Measurements from ENCODE around the gene DNAJC13. TPM values are rescaled to one million over a fixed set of nuclear protein-coding genes. Genes with fewer than 3 reads are reported as not detected.

Gene DNAJC13
- total and polyA plus RNA-seq, 2 of the 8 experiments (the other 6 are each of a cell fraction or from before 2014, with no cell fraction given): 7.9 to 28.8 TPM

- no peak overlapping the region for H4K5ac ChIP-seq (ENCODE audit: insufficient read length, low read depth, low read length)
- peaks cover 0 to 2% of the 10 kb centered on the region in 2 experiments for H4K20me1 ChIP-seq (replicated peaks in 1 of 2; ENCODE audit: control insufficient read depth in 1 of 2, insufficient read depth in 2 of 2, low read length in 2 of 2)
- no peak overlapping the region for H4K8ac ChIP-seq (ENCODE audit: extremely low read depth, insufficient read depth, low read length)
- H3K27me3 ChIP-seq (replicated peaks in 1 of 4; ENCODE audit: control insufficient read depth in 3 of 4, extremely low read depth in 1 of 4, insufficient read depth in 3 of 4, low read length in 3 of 4): no peaks in the 10 kb centered on the region
- no peaks in the 10 kb centered on the region for H3K9me3 ChIP-seq (ENCODE audit: insufficient read depth in 2 of 2, low read depth in 1 of 2, low read length in 1 of 2)
- H3K4me3 ChIP-seq (ENCODE audit: extremely low read depth in 1 of 4, insufficient read depth in 2 of 4, low read depth in 3 of 4, low read length in 4 of 4): no peak overlapping the region
- H3K4me1 ChIP-seq (replicated peaks in 1 of 4; ENCODE audit: control insufficient read depth in 3 of 4, insufficient read depth in 4 of 4, low read length in 3 of 4): no peaks in the 10 kb centered on the region
- no peak overlapping the region for H2BK15ac ChIP-seq (ENCODE audit: low read length)
- H3K23me2 ChIP-seq (ENCODE audit: low read depth, low read length): no peaks in the 10 kb centered on the region
- H3K4me2 ChIP-seq (ENCODE audit: insufficient read depth in 1 of 2, low read depth in 2 of 2, low read length in 2 of 2): no peak overlapping the region
- H3K36me3 ChIP-seq (ENCODE audit: control insufficient read depth in 2 of 4, insufficient read depth in 4 of 4, low read length in 3 of 4): peaks cover 0 to 3% (median 1%) of the 10 kb centered on the region in 4 experiments; a peak in 2 of 8 replicates
- H3K27ac ChIP-seq (ENCODE audit: low read depth, low read length): no peak overlapping the region
- H3K18ac ChIP-seq (ENCODE audit: extremely low read depth, low read length): no peak overlapping the region
- ChIA-PET POLR2A (ENCODE audit: partially characterized antibody) (no interaction called here), CTCF (ENCODE audit: partially characterized antibody) (no interaction called here)
- H3K23ac ChIP-seq (ENCODE audit: insufficient read length): no peak overlapping the region
- H3K9ac ChIP-seq (replicated peaks in 1 of 4; ENCODE audit: extremely low read depth in 1 of 4, low read depth in 3 of 4, low read length in 3 of 4): no peak overlapping the region
- no peak for DNase-seq (ENCODE audit: low read depth in 1 of 2, low spot score in 2 of 2)
- no peak overlapping the region for H3K14ac ChIP-seq (ENCODE audit: insufficient read length)
- TF ChIP-seq KDM5A (IDR thresholded peaks at IDR 0.05; ENCODE audit: low read length): no peak
- no peak for TF ChIP-seq BACH1 (IDR thresholded peaks at IDR 0.05; ENCODE audit: low read length)
- H3K4ac ChIP-seq (replicated peaks; ENCODE audit: insufficient read length, low read depth, low read length): no peak overlapping the region
- H2BK12ac ChIP-seq (ENCODE audit: low read depth, low read length): no peak overlapping the region
- no peak overlapping the region for H4K91ac ChIP-seq (replicated peaks; ENCODE audit: insufficient read length, low read length)
- no peak overlapping the region for H2BK20ac ChIP-seq (ENCODE audit: low read length)
- 91% methylated on average over 7 of the region's 7 CpGs; no CpG with 5 or more reads in 1 of the 2 experiments for WGBS, 2 experiments (ENCODE audit: extremely low coverage in 1 of 2, insufficient coverage in 1 of 2, insufficient read length in 1 of 2, insufficient replicate concordance in 2 of 2, low coverage in 1 of 2, low lambda C conversion rate in 2 of 2, missing lambda C conversion rate in 1 of 2)
- no peaks in the 10 kb centered on the region; the same call in 1 of the 2 replicates for H3K79me1 ChIP-seq (ENCODE audit: low read depth, low read length)
- no peak overlapping the region for H2AK5ac ChIP-seq (ENCODE audit: low read depth, low read length)
- H2BK120ac ChIP-seq (replicated peaks; ENCODE audit: low read depth, low read length): no peak overlapping the region
- no peak overlapping the region for H2BK5ac ChIP-seq (ENCODE audit: low read depth, low read length)
- H2AFZ ChIP-seq (ENCODE audit: low read length): no peak overlapping the region
- H3K79me2 ChIP-seq (ENCODE audit: control insufficient read depth in 1 of 2, insufficient read depth in 2 of 2, low read length in 2 of 2): peaks cover 0 to 3% of the 10 kb centered on the region in 2 experiments; a peak in 1 of 4 replicates
- no peak overlapping the region for H3K56ac ChIP-seq (replicated peaks; ENCODE audit: insufficient read length, low read depth, low read length)
- FAIRE-seq: no peak
Observed at GRCh38 chr3:132435911-132436425, 18.7 kb downstream of the DNAJC13 start.
